ENCODE results near the gene AFF3.

DNA sequence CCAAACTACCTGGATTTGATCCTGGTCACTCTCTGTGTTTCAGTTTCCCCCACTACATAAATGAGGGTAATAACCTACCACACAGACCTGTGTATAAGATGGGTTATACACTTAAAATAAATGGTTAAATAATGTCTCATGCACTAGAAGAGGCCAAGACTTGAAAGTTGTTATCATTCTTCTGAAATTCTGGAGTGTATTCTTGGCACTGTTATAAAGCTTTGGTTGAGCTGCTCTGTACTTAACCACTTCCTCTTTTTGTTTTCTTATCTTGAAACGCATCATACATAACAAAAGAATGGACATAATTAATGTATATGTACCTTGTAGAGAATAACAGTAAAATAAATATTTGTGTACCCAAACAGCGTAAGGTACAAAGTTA lies 281.0 kb downstream of the AFF3 start:
- TF ChIP-seq, protein P1, sequence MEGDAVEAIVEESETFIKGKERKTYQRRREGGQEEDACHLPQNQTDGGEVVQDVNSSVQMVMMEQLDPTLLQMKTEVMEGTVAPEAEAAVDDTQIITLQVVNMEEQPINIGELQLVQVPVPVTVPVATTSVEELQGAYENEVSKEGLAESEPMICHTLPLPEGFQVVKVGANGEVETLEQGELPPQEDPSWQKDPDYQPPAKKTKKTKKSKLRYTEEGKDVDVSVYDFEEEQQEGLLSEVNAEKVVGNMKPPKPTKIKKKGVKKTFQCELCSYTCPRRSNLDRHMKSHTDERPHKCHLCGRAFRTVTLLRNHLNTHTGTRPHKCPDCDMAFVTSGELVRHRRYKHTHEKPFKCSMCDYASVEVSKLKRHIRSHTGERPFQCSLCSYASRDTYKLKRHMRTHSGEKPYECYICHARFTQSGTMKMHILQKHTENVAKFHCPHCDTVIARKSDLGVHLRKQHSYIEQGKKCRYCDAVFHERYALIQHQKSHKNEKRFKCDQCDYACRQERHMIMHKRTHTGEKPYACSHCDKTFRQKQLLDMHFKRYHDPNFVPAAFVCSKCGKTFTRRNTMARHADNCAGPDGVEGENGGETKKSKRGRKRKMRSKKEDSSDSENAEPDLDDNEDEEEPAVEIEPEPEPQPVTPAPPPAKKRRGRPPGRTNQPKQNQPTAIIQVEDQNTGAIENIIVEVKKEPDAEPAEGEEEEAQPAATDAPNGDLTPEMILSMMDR (IDR thresholded peaks at IDR 0.05; ENCODE audit: low read length) = no peak
- TF ChIP-seq EZH2 (IDR thresholded peaks at IDR 0.05; ENCODE audit: borderline replicate concordance, low read length) = no peak

Data from OCI-LY1 (cell line).